ENCODE data around the gene SMYD1.

The SMYD1 gene

GRCh38 chr2:88115825-88116518, 48.3 kb downstream of the SMYD1 start:
- H3K27ac ChIP-seq = no peak overlapping the region
- no peaks in the 10 kb centered on the region for H3K79me2 ChIP-seq (ENCODE audit: insufficient read depth, low read depth)
- TF ChIP-seq CTCF (conservative IDR thresholded peaks at IDR 0.05; ENCODE audit: low read depth, low read length) = no peak
- H3K4me3 ChIP-seq (IDR thresholded peaks at IDR 0.05; ENCODE audit: insufficient read depth, low read depth, low read length) = no peak overlapping the region
- H3K36me3 ChIP-seq (ENCODE audit: insufficient read depth) = no peaks in the 10 kb centered on the region
- no peak overlapping the region for H3K9ac ChIP-seq
- peaks cover 21% of the 10 kb centered on the region for H3K4me1 ChIP-seq (ENCODE audit: low read depth, poor library complexity, severe bottlenecking)
- H2AFZ ChIP-seq (ENCODE audit: low read depth) = no peak overlapping the region
- H3K27me3 ChIP-seq (ENCODE audit: insufficient read depth, low read depth) = no peaks in the 10 kb centered on the region
- H4K20me1 ChIP-seq (ENCODE audit: insufficient read depth) = no peaks in the 10 kb centered on the region
- no peak overlapping the region for H3K4me2 ChIP-seq

GRCh38 chr2:88116669-88117432, 49.2 kb downstream of the SMYD1 start:
- H3K4me2 ChIP-seq = no peak overlapping the region
- no peaks in the 10 kb centered on the region for H4K20me1 ChIP-seq (ENCODE audit: insufficient read depth)
- H3K27me3 ChIP-seq (ENCODE audit: insufficient read depth, low read depth) = no peaks in the 10 kb centered on the region
- no peaks in the 10 kb centered on the region for H3K36me3 ChIP-seq (ENCODE audit: insufficient read depth)
- peaks cover 13% of the 10 kb centered on the region for H3K4me1 ChIP-seq (ENCODE audit: low read depth, poor library complexity, severe bottlenecking)
- H3K79me2 ChIP-seq (ENCODE audit: insufficient read depth, low read depth) = no peaks in the 10 kb centered on the region
- TF ChIP-seq CTCF (conservative IDR thresholded peaks at IDR 0.05; ENCODE audit: low read depth, low read length) = no peak
- no peak overlapping the region for H3K27ac ChIP-seq
- no peak overlapping the region for H3K4me3 ChIP-seq (IDR thresholded peaks at IDR 0.05; ENCODE audit: insufficient read depth, low read depth, low read length)
- H2AFZ ChIP-seq (ENCODE audit: low read depth) = no peak overlapping the region
- H3K9ac ChIP-seq = no peak overlapping the region

GRCh38 chr2:88117973-88118372, 50.3 kb downstream of the SMYD1 start:
- H3K27ac ChIP-seq = no peak overlapping the region
- no peak for TF ChIP-seq CTCF (conservative IDR thresholded peaks at IDR 0.05; ENCODE audit: low read depth, low read length)
- no peak overlapping the region for H3K4me2 ChIP-seq
- no peak overlapping the region for H2AFZ ChIP-seq (ENCODE audit: low read depth)
- no peak overlapping the region for H3K9ac ChIP-seq
- no peak overlapping the region for H3K4me3 ChIP-seq (IDR thresholded peaks at IDR 0.05; ENCODE audit: insufficient read depth, low read depth, low read length)
- no peaks in the 10 kb centered on the region for H3K27me3 ChIP-seq (ENCODE audit: insufficient read depth, low read depth)
- no peaks in the 10 kb centered on the region for H3K79me2 ChIP-seq (ENCODE audit: insufficient read depth, low read depth)
- H3K36me3 ChIP-seq (ENCODE audit: insufficient read depth) = no peaks in the 10 kb centered on the region
- no peaks in the 10 kb centered on the region for H4K20me1 ChIP-seq (ENCODE audit: insufficient read depth)
- H3K4me1 ChIP-seq (ENCODE audit: low read depth, poor library complexity, severe bottlenecking) = peaks cover 1% of the 10 kb centered on the region

- TF ChIP-seq CTCF (conservative IDR thresholded peaks at IDR 0.05; ENCODE audit: low read depth, low read length) = no peak
- Histone ChIP-seq H4K20me1 (ENCODE audit: insufficient read depth) (no peaks in the 10 kb centered on the region), H3K9ac (no peak overlapping the region), H3K4me1 (ENCODE audit: low read depth, poor library complexity, severe bottlenecking) (no peaks in the 10 kb centered on the region), H3K4me2 (no peak overlapping the region), H3K36me3 (ENCODE audit: insufficient read depth) (no peaks in the 10 kb centered on the region), H3K27me3 (ENCODE audit: insufficient read depth, low read depth) (no peaks in the 10 kb centered on the region), H3K27ac (no peak overlapping the region), H2AFZ (ENCODE audit: low read depth) (no peak overlapping the region), H3K4me3 (IDR thresholded peaks at IDR 0.05; ENCODE audit: insufficient read depth, low read depth, low read length) (no peak overlapping the region), H3K79me2 (ENCODE audit: insufficient read depth, low read depth) (no peaks in the 10 kb centered on the region)
Measured at GRCh38 chr2:88121678-88122077, 54.1 kb downstream of the SMYD1 start.
